Keratinocyte (primary cell): ENCODE data around the gene B9D2.

Experiments used
- CTCF ChIP-seq, 3 experiments: IDR thresholded peaks in 1 of 3; conservative IDR thresholded peaks in 1 of 3; optimal IDR thresholded peaks in 1 of 3; 2 replicates in 2 of 3; 3 replicates in 1 of 3; pipeline versions ENCODE3 to v1.5.1; 2011; ENCODE audit warnings: low read length in 3 of 3, mild to moderate bottlenecking in 3 of 3, moderate library complexity in 2 of 3, control low read depth in 1 of 3, inconsistent platforms in 1 of 3; ENCODE audit not compliant: insufficient read depth in 2 of 3; ENCODE audit errors: extremely low read depth in 1 of 3
- EZH2 ChIP-seq: IDR thresholded peaks from one replicate; pipeline ENCODE4 v1.6.1; 2012; ENCODE audit warnings: inconsistent platforms, mild to moderate bottlenecking, low read length, moderate library complexity

GRCh38 chr19:41353466-41354342, 10.2 kb downstream of the B9D2 start, which contains the start of gene TGFB1:
- peak; percentile 79 to 93 (median 90) for TF ChIP-seq CTCF (optimal IDR thresholded peaks at IDR 0.05 in 1 of 3, IDR thresholded peaks at IDR 0.05 in 1 of 3, conservative IDR thresholded peaks at IDR 0.05 in 1 of 3; ENCODE audit: extremely low read depth in 1 of 3, insufficient read depth in 2 of 3, low read length in 3 of 3)
- TF ChIP-seq EZH2, result no peak
